Upper lobe of left lung (tissue), 4 donors: Measurements from ENCODE around the gene LRP2BP.

Experiments used
- CTCF ChIP-seq, 6 experiments: fragments of 450-650 bp in 4 of 6; fragments of 200-600 bp in 2 of 6; sonication (generic) in 2 of 6; IDR thresholded peaks; one replicate each; pipeline ENCODE4 v1.5.1; 2016 to 2019; ENCODE audit warnings: antibody characterized with exemption in 6 of 6
- EP300 ChIP-seq, 4 donors: sonication (generic); formaldehyde crosslinking; IDR thresholded peaks; one replicate each; pipeline ENCODE4 v1.5.1; 2017; ENCODE audit warnings: antibody characterized with exemption in 4 of 4, control low read depth in 2 of 4

GRCh38 chr4:185359767-185360446 lies 35.8 kb downstream of the LRP2BP start:
- TF ChIP-seq CTCF (IDR thresholded peaks at IDR 0.05) (no peak), EP300 (IDR thresholded peaks at IDR 0.05) (no peak)
